Measurements from ENCODE around the gene ATG13.

- TF ChIP-seq, protein P1, sequence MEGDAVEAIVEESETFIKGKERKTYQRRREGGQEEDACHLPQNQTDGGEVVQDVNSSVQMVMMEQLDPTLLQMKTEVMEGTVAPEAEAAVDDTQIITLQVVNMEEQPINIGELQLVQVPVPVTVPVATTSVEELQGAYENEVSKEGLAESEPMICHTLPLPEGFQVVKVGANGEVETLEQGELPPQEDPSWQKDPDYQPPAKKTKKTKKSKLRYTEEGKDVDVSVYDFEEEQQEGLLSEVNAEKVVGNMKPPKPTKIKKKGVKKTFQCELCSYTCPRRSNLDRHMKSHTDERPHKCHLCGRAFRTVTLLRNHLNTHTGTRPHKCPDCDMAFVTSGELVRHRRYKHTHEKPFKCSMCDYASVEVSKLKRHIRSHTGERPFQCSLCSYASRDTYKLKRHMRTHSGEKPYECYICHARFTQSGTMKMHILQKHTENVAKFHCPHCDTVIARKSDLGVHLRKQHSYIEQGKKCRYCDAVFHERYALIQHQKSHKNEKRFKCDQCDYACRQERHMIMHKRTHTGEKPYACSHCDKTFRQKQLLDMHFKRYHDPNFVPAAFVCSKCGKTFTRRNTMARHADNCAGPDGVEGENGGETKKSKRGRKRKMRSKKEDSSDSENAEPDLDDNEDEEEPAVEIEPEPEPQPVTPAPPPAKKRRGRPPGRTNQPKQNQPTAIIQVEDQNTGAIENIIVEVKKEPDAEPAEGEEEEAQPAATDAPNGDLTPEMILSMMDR (IDR thresholded peaks at IDR 0.05): no peak
- TF ChIP-seq POLR2AphosphoS5 (IDR thresholded peaks at IDR 0.05; ENCODE audit: low read depth, low read length) (no peak), USF2 (IDR thresholded peaks at IDR 0.05; ENCODE audit: borderline replicate concordance, low read depth, low read length) (no peak), REST (IDR thresholded peaks at IDR 0.05; ENCODE audit: low read depth, low read length) (no peak), EP300 (IDR thresholded peaks at IDR 0.05; ENCODE audit: borderline replicate concordance in 1 of 2, low read depth in 1 of 2, low read length in 1 of 2) (no peak), SMC3 (IDR thresholded peaks at IDR 0.05; ENCODE audit: low read depth, low read length) (no peak), RAD21 (IDR thresholded peaks at IDR 0.05; ENCODE audit: low read length) (no peak), GABPA (IDR thresholded peaks at IDR 0.05; ENCODE audit: low read depth) (no peak), RCOR1 (IDR thresholded peaks at IDR 0.05; ENCODE audit: low read length) (no peak), FOXM1 (IDR thresholded peaks at IDR 0.05; ENCODE audit: low read depth) (no peak), MXI1 (IDR thresholded peaks at IDR 0.05; ENCODE audit: low read depth, low read length) (no peak), RXRA (IDR thresholded peaks at IDR 0.05; ENCODE audit: borderline replicate concordance, low read depth) (no peak)
- TF ChIP-seq, protein P2, sequence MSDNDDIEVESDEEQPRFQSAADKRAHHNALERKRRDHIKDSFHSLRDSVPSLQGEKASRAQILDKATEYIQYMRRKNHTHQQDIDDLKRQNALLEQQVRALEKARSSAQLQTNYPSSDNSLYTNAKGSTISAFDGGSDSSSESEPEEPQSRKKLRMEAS (IDR thresholded peaks at IDR 0.05; ENCODE audit: low read depth): no peak
- TF ChIP-seq, protein P3, sequence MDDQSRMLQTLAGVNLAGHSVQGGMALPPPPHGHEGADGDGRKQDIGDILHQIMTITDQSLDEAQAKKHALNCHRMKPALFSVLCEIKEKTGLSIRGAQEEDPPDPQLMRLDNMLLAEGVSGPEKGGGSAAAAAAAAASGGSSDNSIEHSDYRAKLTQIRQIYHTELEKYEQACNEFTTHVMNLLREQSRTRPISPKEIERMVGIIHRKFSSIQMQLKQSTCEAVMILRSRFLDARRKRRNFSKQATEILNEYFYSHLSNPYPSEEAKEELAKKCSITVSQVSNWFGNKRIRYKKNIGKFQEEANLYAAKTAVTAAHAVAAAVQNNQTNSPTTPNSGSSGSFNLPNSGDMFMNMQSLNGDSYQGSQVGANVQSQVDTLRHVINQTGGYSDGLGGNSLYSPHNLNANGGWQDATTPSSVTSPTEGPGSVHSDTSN (IDR thresholded peaks at IDR 0.05): no peak
Measured at GRCh38 chr11:46680164-46680760, 62.9 kb downstream of the ATG13 start.

Data from SK-N-SH (cell line).